Stimulated activated CD4-positive, alpha-beta T cell treated with anti-CD3 and anti-CD28 coated beads, Interleukin-4, amount 100 ng/mL, for 4 hours (primary cell): ENCODE measurements around the gene DNAJC3.
"Not testable (repeated sequence)": the region's sequence is repeated elsewhere in the genome, so short reads cannot be mapped to it uniquely, and the experiment has no call there.

ENCODE experiments used
- DNase-seq, 2 experiments: peaks; one replicate each; pipeline ENCODE4 v3.0.0-alpha.2; 2020

DNAJC3 gene, protein sequence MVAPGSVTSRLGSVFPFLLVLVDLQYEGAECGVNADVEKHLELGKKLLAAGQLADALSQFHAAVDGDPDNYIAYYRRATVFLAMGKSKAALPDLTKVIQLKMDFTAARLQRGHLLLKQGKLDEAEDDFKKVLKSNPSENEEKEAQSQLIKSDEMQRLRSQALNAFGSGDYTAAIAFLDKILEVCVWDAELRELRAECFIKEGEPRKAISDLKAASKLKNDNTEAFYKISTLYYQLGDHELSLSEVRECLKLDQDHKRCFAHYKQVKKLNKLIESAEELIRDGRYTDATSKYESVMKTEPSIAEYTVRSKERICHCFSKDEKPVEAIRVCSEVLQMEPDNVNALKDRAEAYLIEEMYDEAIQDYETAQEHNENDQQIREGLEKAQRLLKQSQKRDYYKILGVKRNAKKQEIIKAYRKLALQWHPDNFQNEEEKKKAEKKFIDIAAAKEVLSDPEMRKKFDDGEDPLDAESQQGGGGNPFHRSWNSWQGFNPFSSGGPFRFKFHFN

GRCh38 chr13:95676762-95677563 lies at the start of gene DNAJC3:
Gene DNAJC3, plus strand, starts transcription at chr13:95677139. Its CDS starts 117 bp downstream, at chr13:95677256.
- peak; percentile 97 to 98 for DNase-seq

GRCh38 chr13:95627590-95627989 lies 49.3 kb upstream of the DNAJC3 start:
- no peak for DNase-seq

DNA sequence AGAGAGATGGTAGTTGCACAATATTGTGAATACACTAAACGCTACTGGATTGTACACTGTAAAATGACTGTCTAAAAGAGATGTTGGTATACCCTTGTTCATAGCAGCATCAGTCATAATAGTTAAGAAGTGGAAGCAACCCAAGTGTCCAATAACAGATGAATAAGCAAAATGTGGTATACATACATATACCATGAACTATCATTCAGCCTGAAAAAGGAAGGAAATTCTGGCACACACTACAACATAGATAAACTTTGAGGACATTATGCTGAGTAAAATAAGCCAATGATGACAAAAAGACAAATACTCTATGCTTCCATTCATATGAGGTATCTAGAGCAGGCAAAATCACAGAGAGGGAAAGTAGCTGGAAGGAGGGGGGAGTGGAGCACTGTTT lies 48.5 kb upstream of the DNAJC3 start:
- no peak for DNase-seq

DNA sequence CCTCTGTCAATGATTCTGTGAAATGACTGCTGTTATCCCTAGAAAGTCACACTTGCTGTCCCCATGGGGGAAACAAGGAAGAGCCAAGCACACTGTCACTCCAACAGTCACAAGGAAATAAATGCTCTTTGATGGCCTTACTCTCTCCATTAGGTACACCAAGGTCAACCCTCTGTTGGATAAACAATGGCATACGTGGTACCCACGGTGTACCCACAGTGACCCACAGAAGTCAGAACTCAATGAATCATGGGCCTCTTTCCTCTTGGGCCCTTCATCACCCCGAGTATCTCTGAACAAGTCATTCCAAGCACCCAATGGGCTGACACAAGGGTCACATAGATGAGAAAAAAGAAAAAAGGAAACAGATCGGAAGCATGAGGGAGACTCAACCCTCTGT lies 47.9 kb upstream of the DNAJC3 start:
- no peak for DNase-seq

DNA sequence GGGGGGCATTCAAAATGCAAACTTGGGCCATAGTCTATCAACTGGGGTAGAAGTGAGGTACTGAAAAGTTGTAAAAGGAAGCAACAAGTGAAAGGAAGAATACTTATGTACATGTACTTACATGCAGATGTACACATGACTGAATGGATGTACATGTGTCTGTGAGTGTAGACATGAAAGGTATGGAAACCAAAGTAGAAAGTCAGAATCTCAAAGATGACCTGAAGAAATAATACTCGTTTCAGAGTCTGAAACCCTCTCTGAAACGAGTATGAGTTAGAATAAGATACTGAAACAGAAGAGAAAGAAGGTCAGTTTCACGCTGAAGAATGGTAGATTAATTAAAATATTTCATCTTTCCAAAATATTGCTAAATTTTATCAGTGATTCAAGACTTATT lies 46.3 kb upstream of the DNAJC3 start:
- DNase-seq, result no peak

DNA sequence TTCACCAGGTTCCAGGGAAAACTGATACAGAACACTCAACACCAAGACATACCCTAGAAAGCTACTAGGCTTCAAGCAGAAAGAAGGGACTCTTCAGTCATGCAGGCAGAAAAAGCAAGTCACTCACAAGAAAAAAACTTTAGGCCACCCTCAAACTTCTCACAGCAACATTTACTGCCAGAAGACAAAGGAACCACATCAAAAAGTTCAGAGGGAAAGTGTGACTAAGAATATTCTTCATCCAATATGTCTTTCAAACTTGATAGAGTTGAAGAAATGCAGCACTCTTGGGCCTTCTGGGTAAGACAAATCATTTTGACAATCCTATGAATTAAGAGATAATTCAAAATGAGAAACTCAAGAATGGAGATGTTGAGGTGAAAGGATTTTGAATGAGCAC lies 40.1 kb upstream of the DNAJC3 start:
- DNase-seq, result no peak

GRCh38 chr13:95641291-95642027 lies 35.5 kb upstream of the DNAJC3 start:
- DNase-seq, result no peak

DNA sequence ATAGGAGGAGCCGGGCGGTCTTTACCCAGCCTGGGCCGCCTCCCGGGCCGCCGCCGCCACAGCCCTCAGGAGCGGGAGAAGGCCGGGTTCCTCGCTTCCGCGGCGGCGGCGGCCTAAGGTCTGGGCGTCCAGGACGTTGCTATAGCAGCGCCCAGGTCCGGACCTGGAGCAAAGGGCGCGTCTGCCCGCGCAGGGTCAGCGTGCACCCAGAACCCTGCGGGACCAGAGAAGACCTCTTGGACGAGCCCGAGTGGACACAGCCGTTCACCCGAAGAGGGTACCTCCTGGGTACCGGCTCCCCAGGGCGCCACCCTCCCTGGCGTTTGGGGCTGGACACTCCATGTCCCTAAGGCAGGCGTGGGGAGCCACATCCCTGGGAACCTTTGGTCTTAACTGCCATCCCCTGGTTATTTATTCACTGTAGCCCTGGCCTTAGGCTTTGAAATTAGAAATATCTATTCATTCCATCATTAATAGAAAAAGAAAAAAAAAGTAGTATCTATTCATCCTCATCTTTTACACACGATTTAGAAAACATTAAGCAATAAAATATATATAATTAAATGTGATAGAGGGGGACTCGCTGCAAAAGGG lies 34.8 kb upstream of the DNAJC3 start:
- DNase-seq, result no peak

DNA sequence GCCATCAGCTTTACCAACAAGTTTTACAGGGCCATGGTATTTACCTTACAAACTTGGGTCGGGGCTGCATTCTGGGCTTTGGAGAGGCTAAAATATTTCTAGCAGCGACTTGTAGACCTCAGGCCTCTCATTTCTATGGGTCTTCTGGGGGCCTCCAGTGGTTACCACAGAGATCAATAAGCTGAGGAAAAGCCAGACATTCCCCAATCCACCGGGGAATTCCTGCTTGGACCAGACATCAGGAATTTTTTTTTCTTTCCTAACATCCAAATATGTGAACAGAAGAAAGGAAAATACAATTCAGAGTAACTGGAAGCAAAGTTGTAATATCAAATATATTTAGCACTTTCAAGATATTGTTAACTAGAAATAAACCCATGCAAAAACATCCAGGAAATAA lies 33.9 kb upstream of the DNAJC3 start:
- DNase-seq, result no peak

DNA sequence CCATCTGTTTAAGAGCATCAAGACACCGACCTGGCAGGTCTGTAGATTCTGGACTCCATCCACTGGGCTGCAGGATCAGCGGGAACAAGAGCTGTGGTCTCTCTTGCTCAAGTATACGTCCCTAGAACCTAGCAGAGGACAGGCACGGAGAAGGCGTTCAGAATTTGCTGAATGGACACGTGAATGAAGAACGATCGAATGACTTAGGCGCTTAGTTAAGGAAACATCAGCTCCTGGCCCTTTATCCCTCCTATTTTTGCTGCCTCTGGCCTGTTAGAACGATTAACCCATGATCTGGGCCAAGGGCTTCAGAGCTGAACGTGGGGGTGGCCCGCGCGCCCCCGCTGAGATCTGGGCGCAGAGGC lies 33.4 kb upstream of the DNAJC3 start:
- no peak for DNase-seq

GRCh38 chr13:95643936-95644598 lies 32.9 kb upstream of the DNAJC3 start:
- no peak for DNase-seq

DNA sequence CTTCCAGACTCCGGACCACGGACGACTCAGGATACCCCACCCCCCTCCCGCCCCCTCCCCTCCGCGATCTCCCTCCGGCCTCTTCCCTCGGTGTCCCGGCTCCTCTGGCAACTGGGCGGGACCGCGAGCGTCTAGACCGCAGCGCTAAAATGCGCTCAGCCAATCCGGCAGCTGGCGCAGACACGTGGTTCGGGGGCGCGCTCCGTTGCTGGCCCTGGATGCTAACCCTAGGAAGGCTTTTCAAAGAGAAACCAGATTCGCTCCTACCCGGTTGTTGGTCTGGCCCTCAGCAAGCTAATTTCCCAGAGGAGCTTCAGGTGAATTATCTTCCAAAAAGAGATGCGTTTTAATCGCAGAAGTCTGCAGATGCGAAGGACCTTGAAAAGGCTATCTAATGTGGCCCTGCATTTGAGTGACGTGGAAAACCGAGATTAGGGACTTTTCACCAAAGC lies 32.3 kb upstream of the DNAJC3 start, which contains the start of gene DZIP1:
Gene DZIP1, minus strand, starts transcription at position 106 of the 452 bp plus-strand sequence. CDS start 2,677 bp downstream, outside the sequence.
- DNase-seq, result no peak

GRCh38 chr13:95647321-95647720 lies 29.6 kb upstream of the DNAJC3 start:
- no peak for DNase-seq

DNA sequence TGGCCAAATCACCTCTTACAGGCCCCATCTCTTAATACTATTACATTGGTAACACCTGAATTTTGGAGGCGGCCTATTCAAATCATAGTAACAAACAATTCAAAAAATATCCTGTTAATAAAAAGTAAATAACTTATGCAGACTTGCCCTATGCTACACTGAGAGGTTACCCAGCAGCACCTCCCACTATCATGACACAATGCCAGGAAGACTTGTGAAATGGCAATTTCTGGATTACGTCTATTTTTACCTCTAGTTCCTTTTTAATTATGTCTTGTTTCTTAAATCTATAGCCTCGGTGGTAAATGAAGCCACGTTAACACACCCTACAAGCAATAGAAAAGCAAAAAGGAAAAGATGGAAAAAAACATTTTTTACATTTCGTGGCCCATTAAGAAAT lies 26.2 kb upstream of the DNAJC3 start:
- no peak for DNase-seq

- no peak for DNase-seq
Observed at GRCh38 chr13:95652244-95652764, 24.6 kb upstream of the DNAJC3 start.

DNA sequence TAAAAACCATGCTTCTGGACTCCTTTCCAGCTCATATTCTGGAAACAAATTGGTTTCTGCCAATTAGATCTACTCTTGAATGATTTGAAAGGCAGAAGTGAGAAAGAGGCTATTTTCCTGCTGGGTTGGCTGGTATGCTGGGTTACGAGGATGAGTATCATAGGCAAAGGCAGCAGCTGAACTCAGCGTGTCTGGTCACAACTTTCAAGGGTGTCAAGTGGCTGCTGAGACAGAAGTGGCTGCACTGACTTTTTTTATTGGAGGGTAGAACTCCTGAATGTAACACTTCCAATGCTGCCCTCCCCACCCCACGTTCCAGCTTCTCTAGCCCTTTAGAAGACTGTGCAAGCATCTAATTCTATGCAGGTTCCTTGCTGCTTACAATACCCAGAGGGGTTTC lies 24.1 kb upstream of the DNAJC3 start:
- no peak for DNase-seq

DNA sequence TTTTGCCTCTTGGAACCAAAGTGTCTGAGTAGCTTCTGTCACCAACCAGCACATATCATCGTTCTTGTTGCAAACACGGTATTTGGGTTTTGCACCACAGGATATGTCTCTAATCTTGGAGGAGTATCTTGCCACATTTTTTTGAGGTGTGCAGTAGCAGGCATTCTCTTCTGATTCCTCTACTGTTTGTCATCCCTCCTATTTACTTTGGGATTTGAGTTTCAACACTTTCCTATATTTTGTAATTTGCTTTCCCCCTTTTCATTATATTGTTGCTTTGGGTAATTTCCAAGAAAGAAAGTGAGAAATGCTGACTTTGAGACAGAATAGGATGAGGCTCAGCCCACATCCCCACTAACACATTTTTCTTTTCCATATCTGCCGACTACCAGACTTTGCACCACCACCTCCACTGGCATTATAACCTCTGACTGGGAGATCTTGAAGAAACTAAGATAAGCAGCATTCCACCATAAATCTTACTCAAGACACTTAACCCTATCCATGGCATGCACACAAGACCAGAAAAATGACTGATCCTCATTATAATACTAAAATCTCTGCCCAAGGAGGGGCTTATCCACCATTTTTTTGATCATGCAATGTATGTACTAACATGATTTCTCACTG lies 20.4 kb upstream of the DNAJC3 start:
- DNase-seq, result no peak

GRCh38 chr13:95659500-95659899 lies 17.4 kb upstream of the DNAJC3 start:
- DNase-seq, result no peak

GRCh38 chr13:95660981-95661581 lies 15.9 kb upstream of the DNAJC3 start:
- DNase-seq, result no peak

GRCh38 chr13:95667235-95667634 lies 9.7 kb upstream of the DNAJC3 start:
- not testable (repeated sequence) for DNase-seq

- DNase-seq, result no peak
Observed at GRCh38 chr13:95671597-95671996, 5.3 kb upstream of the DNAJC3 start.
